Gastroesophageal sphincter (tissue), 4 donors: ENCODE data around the gene FNTB. TPM values are rescaled to one million over a fixed set of nuclear protein-coding genes. Genes with fewer than 3 reads are reported as not detected.

ENCODE experiments used
- ATAC-seq: fragments of 150-250 bp; one replicate; pipeline ENCODE4 v1.9.1; 2016; ENCODE audit warnings: mild to moderate bottlenecking, moderate library complexity
- H3K27ac ChIP-seq, 4 donors: fragments of 200-600 bp; sonication (generic) in 3 of 4; 1 replicate in 3 of 4; 2 replicates in 1 of 4; pipeline ENCODE4 v1.5.1; 2016 to 2019
- H3K27me3 ChIP-seq: fragments of 200-600 bp; sonication (generic); one replicate; pipeline ENCODE4 v1.5.1; 2019
- H3K36me3 ChIP-seq, 2 donors: fragments of 200-600 bp; sonication (generic); one replicate each; pipeline ENCODE4 v1.5.1; 2019; ENCODE audit warnings: control low read depth in 1 of 2
- H3K4me1 ChIP-seq, 3 donors: fragments of 200-600 bp; sonication (generic); 1 replicate in 2 of 3; 2 replicates in 1 of 3; pipeline ENCODE4 v1.5.1; 2016 to 2019; ENCODE audit warnings: control low read depth in 2 of 3
- H3K4me3 ChIP-seq, 2 donors: fragments of 200-600 bp; sonication (generic); one replicate each; pipeline ENCODE4 v1.5.1; 2019; ENCODE audit warnings: mild to moderate bottlenecking in 1 of 2, moderate library complexity in 1 of 2
- H3K9me3 ChIP-seq, 3 donors: fragments of 200-600 bp; sonication (generic); one replicate each; pipeline ENCODE4 v1.5.1; 2017 to 2019; ENCODE audit warnings: control low read depth in 2 of 3
- EP300 ChIP-seq: sonication (generic); formaldehyde crosslinking; IDR thresholded peaks from one replicate; pipeline ENCODE4 v1.6.1; 2017; ENCODE audit warnings: antibody characterized with exemption, mild to moderate bottlenecking
- POLR2A ChIP-seq, 2 donors: fragments of 450-650 bp; IDR thresholded peaks; one replicate each; pipeline ENCODE4 v1.6.1; 2017; ENCODE audit warnings: antibody characterized with exemption in 2 of 2, mild to moderate bottlenecking in 2 of 2, moderate library complexity in 1 of 2
- POLR2AphosphoS5 ChIP-seq: sonication (generic); formaldehyde crosslinking; IDR thresholded peaks from one replicate; pipeline ENCODE4 v1.6.1; 2017; ENCODE audit warnings: antibody characterized with exemption
- WGBS, 2 donors: methylation state at CpG; one replicate each; pipeline ENCODE4 v1.1.5; 2018; ENCODE audit warnings: low coverage in 1 of 2; 5-methylcytosine and 5-hydroxymethylcytosine counted together
- total RNA-seq, 4 donors: library from RNA; depleted of rRNA; stranded (reverse); fragments of >200 nt; gene quantifications; one replicate each; pipeline ENCODE4 v1.1.0, GENCODE V29; 2016
- TF ChIP-seq, protein P1 (sequence below), 4 experiments: fragments of 200-600 bp in 2 of 4; fragments of 450-650 bp in 2 of 4; sonication (generic) in 1 of 4; IDR thresholded peaks; one replicate each; pipeline ENCODE4 v1.5.1; 2017 to 2019; ENCODE audit warnings: antibody characterized with exemption in 4 of 4, mild to moderate bottlenecking in 2 of 4, moderate library complexity in 2 of 4

Gene FNTB
- total RNA-seq, 4 donors from 2014 or later = 12.5 to 22.7 (median 17.2) TPM

DNA sequence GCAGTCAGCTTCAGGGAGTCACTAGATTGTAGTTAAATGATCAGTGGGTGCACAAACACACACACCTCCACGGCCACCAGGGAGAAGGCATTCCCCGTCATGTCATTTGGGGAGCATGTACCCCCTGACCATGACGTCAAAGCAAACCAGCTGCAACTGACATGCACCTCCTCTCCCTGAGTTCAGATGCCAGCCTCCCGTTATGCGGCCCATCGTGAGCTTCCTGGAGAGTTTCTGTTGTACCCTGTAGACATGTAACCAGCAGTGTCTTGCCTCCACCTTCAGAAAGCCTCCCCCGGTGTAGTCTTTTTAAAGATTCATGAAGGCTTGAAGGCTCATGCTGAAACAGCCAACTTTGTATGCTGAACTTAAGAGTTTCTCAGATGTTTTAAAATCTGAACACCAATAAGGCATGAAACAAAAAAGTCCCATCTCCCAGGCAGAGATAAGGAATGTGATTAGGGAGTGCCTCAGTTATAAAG, 54.8 kb downstream of the FNTB start:
- H3K27me3 ChIP-seq = no peaks in the 10 kb centered on the region
- WGBS, 2 donors = 67 to 89% methylated on average over 1 to 7 of the region's 7 CpGs
- TF ChIP-seq EP300 (no peak), POLR2A (IDR thresholded peaks at IDR 0.05) (no peak), POLR2AphosphoS5 (no peak)
- TF ChIP-seq, protein P1, sequence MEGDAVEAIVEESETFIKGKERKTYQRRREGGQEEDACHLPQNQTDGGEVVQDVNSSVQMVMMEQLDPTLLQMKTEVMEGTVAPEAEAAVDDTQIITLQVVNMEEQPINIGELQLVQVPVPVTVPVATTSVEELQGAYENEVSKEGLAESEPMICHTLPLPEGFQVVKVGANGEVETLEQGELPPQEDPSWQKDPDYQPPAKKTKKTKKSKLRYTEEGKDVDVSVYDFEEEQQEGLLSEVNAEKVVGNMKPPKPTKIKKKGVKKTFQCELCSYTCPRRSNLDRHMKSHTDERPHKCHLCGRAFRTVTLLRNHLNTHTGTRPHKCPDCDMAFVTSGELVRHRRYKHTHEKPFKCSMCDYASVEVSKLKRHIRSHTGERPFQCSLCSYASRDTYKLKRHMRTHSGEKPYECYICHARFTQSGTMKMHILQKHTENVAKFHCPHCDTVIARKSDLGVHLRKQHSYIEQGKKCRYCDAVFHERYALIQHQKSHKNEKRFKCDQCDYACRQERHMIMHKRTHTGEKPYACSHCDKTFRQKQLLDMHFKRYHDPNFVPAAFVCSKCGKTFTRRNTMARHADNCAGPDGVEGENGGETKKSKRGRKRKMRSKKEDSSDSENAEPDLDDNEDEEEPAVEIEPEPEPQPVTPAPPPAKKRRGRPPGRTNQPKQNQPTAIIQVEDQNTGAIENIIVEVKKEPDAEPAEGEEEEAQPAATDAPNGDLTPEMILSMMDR (IDR thresholded peaks at IDR 0.05) = no peak
- H3K9me3 ChIP-seq = no peaks in the 10 kb centered on the region
- no peak for ATAC-seq
- no peaks in the 10 kb centered on the region for H3K4me1 ChIP-seq
- H3K27ac ChIP-seq = no peak overlapping the region
- H3K4me3 ChIP-seq = no peak overlapping the region
- peaks cover 0 to 63% of the 10 kb centered on the region in 2 donors for H3K36me3 ChIP-seq

GRCh38 chr14:65042296-65042695, 55.6 kb downstream of the FNTB start:
- no peak for ATAC-seq
- Histone ChIP-seq H3K4me1 (no peaks in the 10 kb centered on the region), H3K27ac (no peak overlapping the region), H3K4me3 (no peak overlapping the region), H3K27me3 (no peaks in the 10 kb centered on the region), H3K36me3 (peaks cover 0 to 65% of the 10 kb centered on the region in 2 donors), H3K9me3 (no peaks in the 10 kb centered on the region)
- 88 to 97% methylated on average over 3 of the region's 3 CpGs for WGBS, 2 donors
- TF ChIP-seq POLR2A (IDR thresholded peaks at IDR 0.05) = no peak
- TF ChIP-seq, protein P1 (IDR thresholded peaks at IDR 0.05) = no peak
- no peak for TF ChIP-seq POLR2AphosphoS5
- TF ChIP-seq EP300 = no peak

GRCh38 chr14:65042731-65043372, 56.2 kb downstream of the FNTB start:
- Histone ChIP-seq H3K27ac (no peak overlapping the region), H3K4me3 (no peak overlapping the region), H3K36me3 (peaks cover 0 to 65% of the 10 kb centered on the region in 2 donors), H3K4me1 (no peaks in the 10 kb centered on the region), H3K27me3 (no peaks in the 10 kb centered on the region), H3K9me3 (no peaks in the 10 kb centered on the region)
- no peak for ATAC-seq
- TF ChIP-seq POLR2AphosphoS5 (no peak), POLR2A (IDR thresholded peaks at IDR 0.05) (no peak), EP300 (no peak)
- TF ChIP-seq, protein P1 (IDR thresholded peaks at IDR 0.05) = no peak
- 67 to 85% methylated on average over 3 to 7 of the region's 8 CpGs for WGBS, 2 donors

DNA sequence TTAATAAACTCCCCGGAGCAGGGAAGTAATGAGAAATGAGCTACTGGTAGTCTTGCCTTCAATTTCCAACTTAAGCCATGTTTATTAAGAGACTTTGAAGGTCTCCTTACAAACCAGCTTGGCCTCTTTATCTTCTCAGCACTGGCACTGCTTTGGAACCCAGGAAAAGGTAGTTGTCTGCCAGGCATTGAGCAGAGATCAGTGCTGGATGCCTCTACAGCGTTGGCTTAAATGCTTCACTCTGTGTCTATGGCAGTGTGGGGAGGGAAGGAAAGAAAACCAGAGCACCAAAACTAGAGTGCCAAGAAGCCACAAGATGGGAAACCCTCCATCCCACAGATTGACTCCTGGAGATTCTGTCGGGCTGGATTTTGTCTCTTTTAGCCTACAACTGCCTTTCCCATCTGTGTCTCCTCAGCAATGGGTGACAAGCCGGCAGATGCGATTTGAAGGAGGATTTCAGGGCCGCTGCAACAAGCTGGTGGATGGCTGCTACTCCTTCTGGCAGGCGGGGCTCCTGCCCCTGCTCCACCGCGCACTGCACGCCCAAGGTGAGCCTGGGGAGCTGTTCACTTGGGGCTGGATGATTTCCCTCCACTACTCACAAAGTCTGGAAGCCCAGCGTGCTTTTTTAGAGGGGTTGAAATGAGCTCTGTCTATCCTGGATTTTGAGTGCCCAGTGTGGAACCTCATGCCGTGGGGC, 57.3 kb downstream of the FNTB start:
- no peaks in the 10 kb centered on the region for H3K27me3 ChIP-seq
- H3K9me3 ChIP-seq = no peaks in the 10 kb centered on the region
- ATAC-seq = no peak
- TF ChIP-seq POLR2A (IDR thresholded peaks at IDR 0.05) (no peak), POLR2AphosphoS5 (no peak), EP300 (no peak)
- H3K36me3 ChIP-seq = peaks cover 0 to 76% of the 10 kb centered on the region in 2 donors
- H3K4me1 ChIP-seq = no peaks in the 10 kb centered on the region
- H3K27ac ChIP-seq = no peak overlapping the region
- WGBS, 2 donors = 69 to 88% methylated on average over 3 to 11 of the region's 12 CpGs
- H3K4me3 ChIP-seq = no peak overlapping the region

DNA sequence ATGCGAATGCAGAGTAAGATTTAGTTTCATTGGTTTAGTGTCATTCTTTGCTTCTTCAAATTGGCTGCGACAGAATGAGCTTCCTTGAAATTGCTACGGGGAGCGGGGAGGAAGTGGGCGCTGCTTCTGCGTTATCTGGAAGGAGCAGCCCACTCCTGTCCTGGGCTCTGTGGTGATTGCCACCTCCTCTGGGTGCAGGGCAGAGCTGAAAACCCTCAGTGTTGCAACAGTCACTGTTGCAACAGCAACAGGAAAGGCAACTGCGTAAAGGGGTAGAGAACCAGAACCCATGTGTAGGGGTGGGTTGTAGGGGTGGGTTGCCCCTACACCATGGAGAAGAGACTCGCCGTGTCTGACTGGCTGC, 57.9 kb downstream of the FNTB start:
- 74 to 78% methylated on average over 5 to 6 of the region's 9 CpGs for whole genome bisulfite sequencing, 2 donors
- H3K9me3 ChIP-seq = no peaks in the 10 kb centered on the region
- H3K4me1 ChIP-seq = no peaks in the 10 kb centered on the region
- TF ChIP-seq EP300 (no peak), POLR2AphosphoS5 (no peak), POLR2A (IDR thresholded peaks at IDR 0.05) (no peak)
- TF ChIP-seq, protein P1 (IDR thresholded peaks at IDR 0.05) = no peak
- peaks cover 0 to 80% of the 10 kb centered on the region in 2 donors for H3K36me3 ChIP-seq
- no peaks in the 10 kb centered on the region for H3K27me3 ChIP-seq
- H3K4me3 ChIP-seq = no peak overlapping the region
- ATAC-seq = no peak
- H3K27ac ChIP-seq = no peak overlapping the region
